Tibial artery (tissue), 4 donors: Measurements from ENCODE around the gene SHROOM1.

Experiments used
- DNase-seq, 2 donors: peaks; one replicate each; pipeline ENCODE4 v3.0.0-alpha.2; 2019
- H3K27ac ChIP-seq, 2 donors: fragments of 200-600 bp; sonication (generic) in 1 of 2; 1 replicate in 1 of 2; 2 replicates in 1 of 2; pipeline ENCODE4 v1.5.1; 2018 to 2019; ENCODE audit warnings: mild to moderate bottlenecking in 1 of 2
- H3K27me3 ChIP-seq, 2 donors: fragments of 200-600 bp; sonication (generic) in 1 of 2; one replicate each; pipeline versions ENCODE4 v1.5.1 to v1.6.0; 2016 to 2019
- H3K36me3 ChIP-seq, 3 donors: fragments of 200-600 bp; sonication (generic) in 2 of 3; one replicate each; pipeline ENCODE4 v1.5.1; 2016 to 2019; ENCODE audit warnings: mild to moderate bottlenecking in 2 of 3
- H3K4me1 ChIP-seq, 4 donors: fragments of 200-600 bp; sonication (generic) in 2 of 4; 1 replicate in 3 of 4; 2 replicates in 1 of 4; pipeline ENCODE4 v1.5.1; 2016 to 2019
- H3K4me3 ChIP-seq, 2 donors: fragments of 200-600 bp; sonication (generic) in 1 of 2; 1 replicate in 1 of 2; 2 replicates in 1 of 2; pipeline ENCODE4 v1.5.1; 2018 to 2019; ENCODE audit warnings: mild to moderate bottlenecking in 2 of 2
- H3K9me3 ChIP-seq, 3 donors: fragments of 200-600 bp; sonication (generic) in 1 of 3; one replicate each; pipeline ENCODE4 v1.5.1; 2016 to 2019
- intact Hi-C: fragments of 100-400 bp; cut with DNase I; formaldehyde crosslinking; loops from one replicate; pipeline ENCODE4 v1.15.0; 2023; ENCODE audit warnings: low total_unique reads
- TF ChIP-seq, protein P1 (sequence below), 2 experiments: fragments of 200-600 bp in 1 of 2; fragments of 450-650 bp in 1 of 2; IDR thresholded peaks; one replicate each; pipeline ENCODE4 v1.5.1; 2017 to 2019; ENCODE audit warnings: antibody characterized with exemption in 2 of 2, mild to moderate bottlenecking in 1 of 2, moderate library complexity in 1 of 2

The SHROOM1 gene, protein sequence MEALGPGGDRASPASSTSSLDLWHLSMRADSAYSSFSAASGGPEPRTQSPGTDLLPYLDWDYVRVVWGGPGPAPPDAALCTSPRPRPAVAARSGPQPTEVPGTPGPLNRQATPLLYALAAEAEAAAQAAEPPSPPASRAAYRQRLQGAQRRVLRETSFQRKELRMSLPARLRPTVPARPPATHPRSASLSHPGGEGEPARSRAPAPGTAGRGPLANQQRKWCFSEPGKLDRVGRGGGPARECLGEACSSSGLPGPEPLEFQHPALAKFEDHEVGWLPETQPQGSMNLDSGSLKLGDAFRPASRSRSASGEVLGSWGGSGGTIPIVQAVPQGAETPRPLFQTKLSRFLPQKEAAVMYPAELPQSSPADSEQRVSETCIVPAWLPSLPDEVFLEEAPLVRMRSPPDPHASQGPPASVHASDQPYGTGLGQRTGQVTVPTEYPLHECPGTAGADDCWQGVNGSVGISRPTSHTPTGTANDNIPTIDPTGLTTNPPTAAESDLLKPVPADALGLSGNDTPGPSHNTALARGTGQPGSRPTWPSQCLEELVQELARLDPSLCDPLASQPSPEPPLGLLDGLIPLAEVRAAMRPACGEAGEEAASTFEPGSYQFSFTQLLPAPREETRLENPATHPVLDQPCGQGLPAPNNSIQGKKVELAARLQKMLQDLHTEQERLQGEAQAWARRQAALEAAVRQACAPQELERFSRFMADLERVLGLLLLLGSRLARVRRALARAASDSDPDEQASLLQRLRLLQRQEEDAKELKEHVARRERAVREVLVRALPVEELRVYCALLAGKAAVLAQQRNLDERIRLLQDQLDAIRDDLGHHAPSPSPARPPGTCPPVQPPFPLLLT

DNA sequence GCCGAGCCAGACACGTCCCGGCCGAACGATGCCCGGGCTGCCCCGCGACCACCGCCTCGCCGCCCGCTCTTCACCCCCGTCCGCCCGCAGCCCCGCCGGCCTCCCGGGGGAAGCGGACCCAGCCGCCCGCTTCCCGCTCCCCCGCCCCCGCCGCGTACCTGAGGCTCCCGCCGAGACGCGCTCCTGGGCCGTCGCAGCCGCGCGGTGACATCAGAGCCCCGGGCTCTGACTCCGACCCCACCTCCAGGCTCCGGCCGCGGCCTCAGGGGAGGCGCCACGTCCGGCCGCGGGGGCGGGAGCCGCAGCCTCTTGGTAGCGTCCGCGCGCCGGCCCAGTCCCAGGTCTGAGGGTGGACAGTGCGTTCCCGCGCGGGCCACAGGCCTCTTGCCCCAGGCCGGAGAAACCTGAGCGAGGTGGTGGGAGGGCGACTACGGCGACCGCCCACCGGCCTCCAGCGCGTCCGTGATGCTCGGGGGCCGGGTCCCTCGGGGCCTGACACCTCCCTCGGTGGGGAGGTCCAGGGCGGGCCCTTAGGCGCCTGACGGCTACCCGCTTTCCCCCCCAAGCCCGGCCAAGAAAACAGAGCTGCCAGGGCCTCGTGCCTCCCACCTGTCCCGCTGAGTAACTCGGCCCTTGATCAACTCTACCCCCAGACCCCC lies at the start of gene SHROOM1:
Gene SHROOM1, minus strand, starts transcription at position 212 of the 659 bp plus-strand sequence. CDS start 4,507 bp downstream, outside the sequence.
- TF ChIP-seq, protein P1, sequence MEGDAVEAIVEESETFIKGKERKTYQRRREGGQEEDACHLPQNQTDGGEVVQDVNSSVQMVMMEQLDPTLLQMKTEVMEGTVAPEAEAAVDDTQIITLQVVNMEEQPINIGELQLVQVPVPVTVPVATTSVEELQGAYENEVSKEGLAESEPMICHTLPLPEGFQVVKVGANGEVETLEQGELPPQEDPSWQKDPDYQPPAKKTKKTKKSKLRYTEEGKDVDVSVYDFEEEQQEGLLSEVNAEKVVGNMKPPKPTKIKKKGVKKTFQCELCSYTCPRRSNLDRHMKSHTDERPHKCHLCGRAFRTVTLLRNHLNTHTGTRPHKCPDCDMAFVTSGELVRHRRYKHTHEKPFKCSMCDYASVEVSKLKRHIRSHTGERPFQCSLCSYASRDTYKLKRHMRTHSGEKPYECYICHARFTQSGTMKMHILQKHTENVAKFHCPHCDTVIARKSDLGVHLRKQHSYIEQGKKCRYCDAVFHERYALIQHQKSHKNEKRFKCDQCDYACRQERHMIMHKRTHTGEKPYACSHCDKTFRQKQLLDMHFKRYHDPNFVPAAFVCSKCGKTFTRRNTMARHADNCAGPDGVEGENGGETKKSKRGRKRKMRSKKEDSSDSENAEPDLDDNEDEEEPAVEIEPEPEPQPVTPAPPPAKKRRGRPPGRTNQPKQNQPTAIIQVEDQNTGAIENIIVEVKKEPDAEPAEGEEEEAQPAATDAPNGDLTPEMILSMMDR (IDR thresholded peaks at IDR 0.05): no peak
- DNase-seq: peak in 1 of 2 donors; percentile 78
- peak within 1 kb of the TSS; percentile 42 to 51 for H3K27ac ChIP-seq
- H3K27me3 ChIP-seq: peaks cover 0 to 7% of the 10 kb centered on the region in 2 donors
- peak within 1 kb of the TSS; percentile 67 to 75 for H3K4me3 ChIP-seq
- H3K36me3 ChIP-seq: peaks cover 0 to 3% (median 0%) of the 10 kb centered on the region in 3 donors
- H3K4me1 ChIP-seq: peaks cover 0 to 19% (median 13%) of the 10 kb centered on the region in 4 donors
- no peaks in the 10 kb centered on the region for H3K9me3 ChIP-seq
- intact Hi-C loops: no loop called here

DNA sequence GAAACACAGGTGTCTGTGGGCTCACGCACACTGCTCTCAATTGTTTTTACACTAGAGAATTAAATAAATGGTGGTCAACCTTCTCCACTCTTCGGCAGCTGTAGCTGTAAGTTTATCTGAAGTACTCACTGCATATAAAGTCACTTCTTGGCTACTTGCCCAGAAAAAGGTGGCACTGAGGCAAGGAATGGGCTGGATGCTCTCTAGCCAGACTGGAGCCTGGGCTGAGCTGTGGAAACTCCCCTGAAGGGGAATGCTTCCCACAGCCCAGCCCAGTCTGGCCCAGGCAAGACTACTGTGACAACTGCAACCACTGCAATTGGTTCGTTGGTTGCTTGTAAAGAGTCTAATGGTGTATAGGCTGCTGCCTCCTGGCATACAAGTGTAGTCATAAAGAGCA lies 47.5 kb upstream of the SHROOM1 start:
- H3K9me3 ChIP-seq: no peaks in the 10 kb centered on the region
- H3K36me3 ChIP-seq: peaks cover 50 to 69% (median 55%) of the 10 kb centered on the region in 3 donors
- DNase-seq: no peak
- no peaks in the 10 kb centered on the region for H3K27me3 ChIP-seq
- intact Hi-C loops: no loop called here
- H3K27ac ChIP-seq: no peak overlapping the region
- no peak overlapping the region for H3K4me3 ChIP-seq
- peaks cover 0 to 23% (median 3%) of the 10 kb centered on the region in 4 donors for H3K4me1 ChIP-seq
- TF ChIP-seq, protein P1 (IDR thresholded peaks at IDR 0.05): no peak

DNA sequence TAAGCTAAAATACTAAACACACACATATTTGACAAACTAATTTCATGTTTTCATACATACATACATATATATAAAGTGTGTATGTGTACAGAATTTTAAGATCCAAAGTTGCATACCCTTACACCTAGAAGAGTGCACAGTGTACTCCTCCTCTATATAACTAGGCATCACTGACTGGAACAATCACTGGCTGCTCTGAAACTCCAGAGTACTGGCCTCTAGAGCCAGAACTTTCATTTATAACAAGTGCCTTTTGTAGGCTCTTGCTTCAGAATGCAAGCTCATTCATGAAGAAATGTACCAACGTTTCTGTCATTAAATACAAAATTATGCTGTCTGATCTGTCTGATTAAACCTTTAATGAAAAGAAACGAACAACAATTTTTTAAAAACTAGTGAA lies 47.0 kb upstream of the SHROOM1 start:
- TF ChIP-seq, protein P1 (IDR thresholded peaks at IDR 0.05): no peak
- no peak for DNase-seq
- Histone ChIP-seq H3K4me1 (peaks cover 0 to 28% (median 5%) of the 10 kb centered on the region in 4 donors), H3K9me3 (no peaks in the 10 kb centered on the region), H3K4me3 (no peak overlapping the region), H3K27ac (no peak overlapping the region), H3K27me3 (no peaks in the 10 kb centered on the region), H3K36me3 (peaks cover 49 to 65% (median 54%) of the 10 kb centered on the region in 3 donors)
- intact Hi-C loops: no loop called here

DNA sequence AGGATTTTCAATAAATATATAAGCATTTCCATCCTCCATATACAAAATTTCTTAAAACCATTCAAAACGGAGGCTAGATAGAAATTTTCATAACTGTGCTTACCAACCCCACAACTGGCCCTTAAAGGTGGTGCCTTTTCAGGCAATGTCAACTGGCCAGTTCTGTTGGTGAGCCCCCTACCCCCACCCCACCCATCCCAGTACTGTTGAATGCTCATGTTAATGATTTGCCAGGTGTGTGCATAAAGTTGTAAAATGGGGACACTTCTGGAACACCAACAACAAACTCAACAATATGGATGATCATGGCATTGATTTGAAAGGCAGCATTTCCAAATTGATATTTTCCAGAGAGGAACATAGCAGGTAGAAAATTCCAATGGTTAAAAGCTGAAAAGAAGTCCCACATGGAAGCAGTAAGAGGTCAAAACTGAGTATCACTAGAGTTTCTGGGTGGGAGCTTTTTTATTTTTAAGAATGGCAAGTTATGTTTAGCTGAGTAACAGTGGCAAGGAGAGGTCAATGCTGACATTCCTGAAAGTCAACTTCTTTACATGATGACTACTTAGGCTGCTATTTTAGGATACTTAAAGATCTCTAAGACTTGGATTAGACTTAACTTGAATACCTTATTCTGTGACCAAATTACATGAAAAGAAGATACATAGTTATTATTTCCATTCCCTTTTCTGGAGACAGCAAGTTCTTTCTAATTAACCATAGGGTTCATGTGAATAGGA lies 45.7 kb upstream of the SHROOM1 start:
- Histone ChIP-seq H3K4me1 (peaks cover 0 to 30% (median 5%) of the 10 kb centered on the region in 4 donors), H3K27ac (no peak overlapping the region), H3K4me3 (no peak overlapping the region), H3K27me3 (no peaks in the 10 kb centered on the region), H3K36me3 (peaks cover 39 to 58% (median 51%) of the 10 kb centered on the region in 3 donors), H3K9me3 (no peaks in the 10 kb centered on the region)
- TF ChIP-seq, protein P1 (IDR thresholded peaks at IDR 0.05): no peak
- intact Hi-C loops: no loop called here
- DNase-seq: no peak

DNA sequence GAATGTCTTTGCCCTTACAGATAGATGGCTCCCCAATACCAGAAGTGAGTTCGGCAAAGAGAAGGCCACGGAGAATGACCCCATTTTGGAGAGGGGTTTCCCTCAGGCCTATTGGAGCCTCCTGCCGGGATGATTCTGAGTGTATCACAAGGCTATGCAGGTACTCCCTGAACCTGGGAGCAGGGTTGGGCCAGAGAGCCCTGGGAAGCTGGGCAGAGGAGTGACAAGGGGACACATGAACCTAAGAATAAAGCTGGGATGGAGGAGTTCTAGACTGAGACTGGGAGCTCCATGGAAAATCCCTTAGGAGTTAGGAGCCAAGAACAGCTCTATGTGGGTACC lies 43.5 kb upstream of the SHROOM1 start:
- DNase-seq: no peak
- intact Hi-C loops: no loop called here
- Histone ChIP-seq H3K36me3 (peaks cover 18 to 55% (median 39%) of the 10 kb centered on the region in 3 donors), H3K4me1 (peaks cover 0 to 30% (median 5%) of the 10 kb centered on the region in 4 donors), H3K27ac (no peak overlapping the region), H3K4me3 (no peak overlapping the region), H3K9me3 (no peaks in the 10 kb centered on the region), H3K27me3 (no peaks in the 10 kb centered on the region)
- TF ChIP-seq, protein P1 (IDR thresholded peaks at IDR 0.05): no peak
